ENCODE results near the gene DNLZ.

DNLZ gene

GRCh38 chr9:136347472-136348256 lies 15.9 kb downstream of the DNLZ start:
- TF ChIP-seq POLR2AphosphoS5 (IDR thresholded peaks at IDR 0.05; ENCODE audit: low read depth, low read length): no peak
- TF ChIP-seq, protein P1, sequence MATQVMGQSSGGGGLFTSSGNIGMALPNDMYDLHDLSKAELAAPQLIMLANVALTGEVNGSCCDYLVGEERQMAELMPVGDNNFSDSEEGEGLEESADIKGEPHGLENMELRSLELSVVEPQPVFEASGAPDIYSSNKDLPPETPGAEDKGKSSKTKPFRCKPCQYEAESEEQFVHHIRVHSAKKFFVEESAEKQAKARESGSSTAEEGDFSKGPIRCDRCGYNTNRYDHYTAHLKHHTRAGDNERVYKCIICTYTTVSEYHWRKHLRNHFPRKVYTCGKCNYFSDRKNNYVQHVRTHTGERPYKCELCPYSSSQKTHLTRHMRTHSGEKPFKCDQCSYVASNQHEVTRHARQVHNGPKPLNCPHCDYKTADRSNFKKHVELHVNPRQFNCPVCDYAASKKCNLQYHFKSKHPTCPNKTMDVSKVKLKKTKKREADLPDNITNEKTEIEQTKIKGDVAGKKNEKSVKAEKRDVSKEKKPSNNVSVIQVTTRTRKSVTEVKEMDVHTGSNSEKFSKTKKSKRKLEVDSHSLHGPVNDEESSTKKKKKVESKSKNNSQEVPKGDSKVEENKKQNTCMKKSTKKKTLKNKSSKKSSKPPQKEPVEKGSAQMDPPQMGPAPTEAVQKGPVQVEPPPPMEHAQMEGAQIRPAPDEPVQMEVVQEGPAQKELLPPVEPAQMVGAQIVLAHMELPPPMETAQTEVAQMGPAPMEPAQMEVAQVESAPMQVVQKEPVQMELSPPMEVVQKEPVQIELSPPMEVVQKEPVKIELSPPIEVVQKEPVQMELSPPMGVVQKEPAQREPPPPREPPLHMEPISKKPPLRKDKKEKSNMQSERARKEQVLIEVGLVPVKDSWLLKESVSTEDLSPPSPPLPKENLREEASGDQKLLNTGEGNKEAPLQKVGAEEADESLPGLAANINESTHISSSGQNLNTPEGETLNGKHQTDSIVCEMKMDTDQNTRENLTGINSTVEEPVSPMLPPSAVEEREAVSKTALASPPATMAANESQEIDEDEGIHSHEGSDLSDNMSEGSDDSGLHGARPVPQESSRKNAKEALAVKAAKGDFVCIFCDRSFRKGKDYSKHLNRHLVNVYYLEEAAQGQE (IDR thresholded peaks at IDR 0.05; ENCODE audit: insufficient read depth in 1 of 2, low read depth in 2 of 2, low read length in 2 of 2): no peak
- TF ChIP-seq FOXP2 (optimal IDR thresholded peaks at IDR 0.05; ENCODE audit: borderline replicate concordance, extremely low read depth, extremely low read length, insufficient read depth): no peak
- no peak for TF ChIP-seq SIN3A (IDR thresholded peaks at IDR 0.05; ENCODE audit: borderline replicate concordance, insufficient read depth, low read length)

DNA sequence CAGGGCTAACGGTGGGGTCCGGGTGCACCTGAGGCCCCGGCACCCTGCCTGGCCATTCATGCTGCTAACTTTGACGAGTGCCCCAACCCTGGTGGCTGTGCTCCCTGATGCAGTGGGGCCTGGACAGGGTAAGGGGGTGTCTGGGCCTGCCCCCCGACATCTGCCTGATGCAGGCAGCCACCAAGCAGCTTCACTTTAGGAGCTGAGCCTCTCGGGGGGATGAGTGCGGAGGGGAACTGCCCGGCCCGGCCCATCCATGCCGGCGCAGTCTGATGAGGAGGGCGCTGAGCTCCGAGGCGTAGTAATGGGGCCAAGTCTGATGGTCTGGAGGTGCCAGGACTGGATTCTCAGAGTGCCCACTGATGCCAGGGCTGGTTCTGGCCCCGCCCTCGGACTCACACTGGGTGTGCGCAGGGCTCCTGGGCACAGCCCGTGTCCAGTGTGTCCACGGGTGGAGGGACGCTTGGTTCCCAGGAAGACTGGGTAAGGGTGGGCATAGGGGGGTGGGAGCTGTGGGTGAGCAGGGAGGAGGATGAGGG lies 16.5 kb downstream of the DNLZ start:
- no peak for TF ChIP-seq POLR2AphosphoS5 (IDR thresholded peaks at IDR 0.05; ENCODE audit: low read depth, low read length)
- no peak for TF ChIP-seq TAF1 (IDR thresholded peaks at IDR 0.05; ENCODE audit: borderline replicate concordance, insufficient read depth, low read length)
- no peak for TF ChIP-seq SIN3A (IDR thresholded peaks at IDR 0.05; ENCODE audit: borderline replicate concordance, insufficient read depth, low read length)
- TF ChIP-seq FOXP2 (optimal IDR thresholded peaks at IDR 0.05; ENCODE audit: borderline replicate concordance, extremely low read depth, extremely low read length, insufficient read depth): no peak
- TF ChIP-seq, protein P1 (IDR thresholded peaks at IDR 0.05; ENCODE audit: insufficient read depth in 1 of 2, low read depth in 2 of 2, low read length in 2 of 2): no peak

DNA sequence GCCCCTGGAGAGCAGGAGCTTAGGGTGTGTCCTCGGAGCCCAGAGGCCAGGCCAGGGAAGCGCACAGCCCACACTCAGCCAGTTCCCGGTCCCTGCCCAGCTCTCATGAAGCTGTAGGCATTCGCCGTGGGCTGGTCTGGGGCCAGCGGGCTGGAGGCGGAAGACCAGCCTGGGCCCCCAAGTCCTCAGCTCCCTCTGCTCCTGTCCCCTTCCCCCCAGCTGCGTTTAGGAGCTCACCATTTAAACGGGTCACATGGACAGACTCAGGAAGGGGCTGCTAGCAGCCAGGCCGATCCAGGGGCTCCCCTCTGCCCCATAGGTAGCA lies 17.4 kb downstream of the DNLZ start:
- TF ChIP-seq TAF1 (IDR thresholded peaks at IDR 0.05; ENCODE audit: borderline replicate concordance, insufficient read depth, low read length) (no peak), POLR2AphosphoS5 (IDR thresholded peaks at IDR 0.05; ENCODE audit: low read depth, low read length) (no peak), SIN3A (IDR thresholded peaks at IDR 0.05; ENCODE audit: borderline replicate concordance, insufficient read depth, low read length) (no peak), FOXP2 (optimal IDR thresholded peaks at IDR 0.05; ENCODE audit: borderline replicate concordance, extremely low read depth, extremely low read length, insufficient read depth) (no peak)
- TF ChIP-seq, protein P1 (IDR thresholded peaks at IDR 0.05; ENCODE audit: insufficient read depth in 1 of 2, low read depth in 2 of 2, low read length in 2 of 2): no peak

- TF ChIP-seq, protein P1 (IDR thresholded peaks at IDR 0.05; ENCODE audit: insufficient read depth in 1 of 2, low read depth in 2 of 2, low read length in 2 of 2): no peak
These were observed 18.0 kb downstream of the DNLZ start for GRCh38 chr9:136345281-136346156.

Measured in PFSK-1 (cell line).